ENCODE data around the gene DIPK1A.

DIPK1A gene

DNA sequence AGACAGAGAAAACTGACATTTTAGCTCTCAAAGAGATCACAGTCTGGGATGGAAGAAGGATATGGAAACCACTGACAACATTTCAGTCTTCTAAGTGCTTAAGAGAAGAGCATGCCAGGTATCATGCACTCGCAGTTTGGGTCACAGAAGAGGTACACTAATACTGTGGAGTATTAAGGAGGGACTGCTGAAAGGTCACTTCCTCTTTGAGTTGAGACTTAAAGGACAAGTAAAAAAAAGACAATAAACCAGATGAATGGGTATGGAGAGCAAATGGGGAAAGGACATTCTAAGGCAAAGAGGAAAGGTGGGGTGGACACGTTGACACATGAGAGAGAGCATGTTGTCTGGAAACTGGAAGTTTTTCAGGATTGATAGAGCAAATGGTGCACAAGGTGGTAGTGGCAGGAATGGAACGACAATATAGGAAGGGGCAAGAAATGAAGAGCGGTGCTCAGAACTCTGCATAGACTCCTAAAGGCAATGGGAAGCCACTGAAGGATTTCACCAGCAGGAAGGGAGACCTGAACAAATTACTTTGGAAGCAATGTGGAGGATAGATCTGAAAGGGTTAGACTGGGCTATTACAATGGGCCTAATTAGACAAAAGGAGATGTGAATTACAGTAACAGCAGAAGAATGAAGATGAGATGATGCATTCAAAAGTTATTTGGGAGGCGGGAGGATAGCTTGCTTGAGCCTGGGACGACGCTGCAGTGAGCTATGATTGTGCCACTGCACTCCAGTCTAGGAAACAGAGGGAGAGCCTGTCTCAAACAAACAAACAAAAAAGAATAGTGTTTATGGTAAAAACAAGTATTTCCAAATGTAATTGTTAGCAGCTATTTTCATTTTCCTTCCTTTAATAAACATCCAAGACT, 11.1 kb downstream of the DIPK1A start:
- DNase-seq, result no peak

DNA sequence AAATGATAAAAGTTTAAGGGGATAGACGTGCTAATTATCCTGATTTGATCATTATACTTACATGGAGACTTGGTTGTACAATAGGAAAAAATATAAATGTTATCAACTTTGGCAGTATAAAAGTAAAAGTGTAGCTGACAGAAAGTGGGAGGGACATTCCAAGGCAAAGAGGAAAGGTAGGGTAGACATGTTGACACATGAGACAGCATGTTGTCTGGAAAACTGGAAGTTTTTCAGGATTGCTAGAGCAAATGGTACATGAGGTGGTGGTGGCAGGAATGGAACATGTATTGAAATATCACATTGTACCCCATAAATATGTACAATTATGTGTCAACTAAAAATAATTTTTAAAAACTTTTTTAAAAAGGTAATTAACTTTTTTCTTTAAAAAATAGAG, 13.2 kb downstream of the DIPK1A start:
- DNase-seq, result no peak

DNA sequence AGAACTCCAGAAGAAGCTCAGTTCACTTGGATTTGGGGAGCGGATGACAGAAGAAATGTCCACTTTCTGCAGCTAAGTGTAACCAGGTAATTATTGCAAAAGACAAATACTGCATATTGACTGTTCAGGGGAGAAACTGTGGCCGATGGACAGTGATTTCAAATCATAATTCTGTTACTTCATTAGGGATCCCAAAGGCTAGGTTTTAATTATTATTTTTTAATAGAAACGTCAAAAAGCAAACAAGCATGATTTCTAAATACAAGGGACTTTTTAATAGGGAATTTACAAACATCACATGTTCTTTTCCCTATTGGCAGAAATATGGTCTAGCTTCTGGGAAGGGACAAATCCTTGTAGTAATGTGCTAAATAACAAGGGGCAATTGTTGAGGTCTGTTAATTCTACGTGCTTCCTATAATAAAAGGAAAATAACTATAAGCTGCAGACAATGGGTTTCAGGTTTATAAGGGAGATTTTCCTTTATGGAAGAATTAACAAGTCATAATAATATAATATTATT, 15.5 kb downstream of the DIPK1A start:
- no peak for DNase-seq

DNA sequence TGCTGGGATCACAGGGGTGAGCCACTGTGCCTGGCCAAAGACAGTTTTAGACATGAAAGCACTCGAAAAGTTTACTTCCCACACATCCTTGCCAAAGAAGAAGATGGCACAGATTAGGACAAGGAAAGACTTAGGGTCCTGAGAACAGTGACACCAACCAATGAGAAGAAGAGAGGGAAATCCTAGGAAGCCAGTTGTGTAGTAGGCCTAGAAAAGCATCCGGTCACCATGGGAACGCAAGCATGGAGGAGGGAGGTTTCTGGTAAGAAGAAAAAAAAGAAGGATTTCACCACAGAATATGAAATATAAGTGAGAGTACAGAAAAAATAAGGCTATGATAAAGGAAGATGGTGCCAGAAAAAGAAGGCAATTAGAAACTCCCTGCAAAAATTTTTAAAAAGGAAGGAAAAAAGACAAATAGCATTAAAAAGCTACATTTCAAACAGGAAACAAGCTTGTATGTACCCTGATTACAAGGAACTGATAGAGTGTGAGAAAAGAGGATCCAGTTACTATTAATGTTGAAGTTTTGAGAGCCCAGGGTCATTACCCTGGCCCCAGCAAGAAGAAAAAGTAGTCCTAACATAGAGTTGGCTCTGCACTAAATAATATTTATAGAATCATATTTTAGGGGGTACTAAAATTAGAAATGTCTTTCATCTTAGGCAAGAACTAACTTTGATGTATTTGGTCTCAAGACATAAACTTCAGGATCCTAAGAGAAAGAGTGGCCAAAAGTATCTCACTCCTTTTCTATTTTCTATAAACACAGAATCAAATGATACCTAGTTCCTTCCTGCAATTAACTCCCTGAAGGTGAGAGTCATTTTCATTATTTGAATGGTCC, 16.1 kb downstream of the DIPK1A start:
- no peak for DNase-seq

DNA sequence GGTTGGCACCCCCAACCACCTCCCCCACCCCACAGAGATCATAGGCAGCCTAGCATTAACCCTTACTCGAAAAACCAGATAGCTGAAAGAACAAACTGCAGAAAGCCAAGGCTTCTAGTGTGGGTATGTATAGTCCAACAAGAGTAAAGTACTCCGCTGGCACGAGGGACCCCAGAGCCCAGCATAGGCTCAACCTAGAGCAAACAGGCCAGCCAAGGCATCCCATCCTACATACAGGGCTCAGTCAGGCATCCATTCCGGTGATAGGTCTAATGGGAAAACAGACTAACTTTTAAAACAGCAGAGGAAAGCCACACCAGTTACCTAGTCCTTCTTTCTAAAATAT, 17.8 kb downstream of the DIPK1A start:
- DNase-seq, result no peak

DNA sequence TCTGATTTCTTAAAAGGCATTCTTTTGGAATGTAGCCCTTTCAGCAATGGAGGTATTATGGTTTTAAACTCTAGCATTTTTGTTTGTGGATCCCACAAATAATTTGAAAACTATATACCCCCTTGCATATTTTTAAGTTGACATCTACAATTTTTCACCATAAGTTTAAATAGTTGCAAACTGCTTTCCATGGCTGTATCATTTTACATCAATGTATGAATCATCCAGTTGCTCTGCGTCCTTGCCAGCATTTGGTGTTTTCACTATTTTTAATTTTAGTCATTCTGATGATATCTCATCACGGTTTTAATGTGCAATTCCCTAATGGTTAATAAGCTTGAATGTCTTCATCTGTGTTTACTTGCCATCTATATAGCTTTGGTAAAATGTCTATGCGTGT, 20.7 kb downstream of the DIPK1A start:
- no peak for DNase-seq

DNA sequence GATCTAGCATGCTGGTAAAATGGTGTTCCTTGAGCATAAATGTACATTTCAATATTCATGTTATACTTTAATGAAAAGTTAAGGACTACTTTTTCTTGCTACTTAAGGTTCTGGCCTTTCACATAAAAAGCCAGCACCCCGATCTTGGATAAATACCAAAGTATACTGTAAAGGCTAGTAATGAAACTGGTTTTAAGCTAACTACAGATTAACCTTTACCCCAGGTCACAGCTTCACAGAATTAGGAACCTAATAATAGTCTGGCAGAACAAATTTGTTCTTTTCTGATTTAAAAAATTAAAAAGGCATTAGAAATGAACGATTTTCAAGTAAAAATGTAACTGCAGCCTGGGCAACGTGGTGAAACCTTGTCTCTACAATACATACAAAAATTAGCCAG, 23.5 kb downstream of the DIPK1A start:
- DNase-seq, result no peak

DNA sequence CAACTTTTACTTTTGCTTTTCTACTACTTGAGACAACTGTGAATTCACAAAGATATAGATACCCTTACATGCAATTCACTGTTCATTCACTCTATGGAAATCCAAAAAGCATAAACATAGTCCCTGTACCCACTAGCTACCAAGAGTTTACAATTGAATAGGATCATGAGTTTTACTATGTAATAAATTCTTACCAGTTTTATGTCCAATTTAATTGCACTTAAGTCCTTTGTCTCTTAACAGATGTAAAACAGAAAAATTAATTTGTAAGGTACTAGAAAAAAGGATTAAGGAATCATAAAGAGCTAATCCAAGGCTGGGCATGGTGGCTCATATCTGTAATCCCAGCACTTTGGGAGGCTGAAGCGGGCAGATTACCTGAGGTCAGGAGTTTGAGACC, 24.4 kb downstream of the DIPK1A start:
- DNase-seq, result no peak

DNA sequence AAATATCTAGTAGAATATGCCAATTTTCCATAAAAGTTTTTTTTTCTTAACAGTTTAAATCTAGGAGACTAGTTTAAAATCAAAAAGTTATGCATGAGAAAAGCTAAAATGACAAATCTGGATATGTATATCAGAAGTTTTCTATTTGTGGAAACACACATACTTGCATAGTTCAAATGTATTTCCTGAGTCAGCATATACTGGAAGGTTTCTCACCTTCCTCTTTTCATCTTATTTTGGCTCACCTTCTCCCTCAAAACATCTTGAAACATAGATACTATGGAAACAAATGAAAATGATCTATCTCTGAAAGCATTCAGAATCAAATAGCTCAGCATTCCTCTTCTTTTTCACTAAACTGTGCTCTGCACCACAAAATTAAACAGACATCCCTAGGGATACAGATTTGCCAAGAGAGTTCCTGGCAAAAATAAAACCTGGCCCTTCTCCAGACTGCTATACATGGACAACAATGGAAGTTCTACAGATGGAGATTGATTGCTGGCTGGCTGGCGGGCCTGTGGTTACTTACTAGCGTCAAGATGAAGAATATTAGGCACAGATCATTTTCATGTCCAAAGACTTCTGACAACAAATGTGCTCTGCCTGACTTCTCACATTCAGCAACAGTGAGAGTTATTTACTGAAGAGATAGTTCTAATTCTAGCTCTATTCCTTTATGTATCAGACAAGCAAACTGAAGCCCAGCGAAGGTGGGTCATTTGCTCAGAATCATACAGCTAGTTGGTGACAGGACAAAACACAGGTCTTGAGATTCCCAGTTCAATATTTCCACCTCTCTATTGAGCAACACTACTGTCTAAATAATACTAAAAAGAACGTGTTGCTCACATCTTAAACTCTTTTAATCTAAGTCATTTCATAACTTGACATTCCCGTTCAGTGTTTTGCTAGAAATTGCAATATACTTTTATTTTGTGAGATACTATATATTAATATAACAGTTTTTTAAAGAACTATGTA, 26.6 kb downstream of the DIPK1A start:
- no peak for DNase-seq

DNA sequence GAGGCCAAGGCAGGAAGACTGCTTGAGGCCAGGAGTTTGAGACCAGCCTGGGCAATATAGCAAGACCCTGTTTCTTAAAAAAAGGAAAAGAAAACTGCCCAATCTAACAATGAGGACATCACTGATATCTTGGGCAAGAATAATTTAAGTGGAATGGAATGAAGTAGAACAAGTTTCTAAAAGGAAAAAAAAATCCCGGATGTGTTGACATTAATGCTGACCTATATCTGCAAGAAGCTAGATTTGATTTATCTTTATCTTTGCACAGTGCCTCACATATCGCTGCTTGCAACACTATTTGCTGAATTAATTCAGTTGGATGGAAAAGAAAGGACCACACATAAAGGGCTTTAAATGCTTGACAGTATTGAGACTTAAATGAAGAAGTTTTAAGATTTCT, 27.8 kb downstream of the DIPK1A start:
- DNase-seq, result no peak

DNA sequence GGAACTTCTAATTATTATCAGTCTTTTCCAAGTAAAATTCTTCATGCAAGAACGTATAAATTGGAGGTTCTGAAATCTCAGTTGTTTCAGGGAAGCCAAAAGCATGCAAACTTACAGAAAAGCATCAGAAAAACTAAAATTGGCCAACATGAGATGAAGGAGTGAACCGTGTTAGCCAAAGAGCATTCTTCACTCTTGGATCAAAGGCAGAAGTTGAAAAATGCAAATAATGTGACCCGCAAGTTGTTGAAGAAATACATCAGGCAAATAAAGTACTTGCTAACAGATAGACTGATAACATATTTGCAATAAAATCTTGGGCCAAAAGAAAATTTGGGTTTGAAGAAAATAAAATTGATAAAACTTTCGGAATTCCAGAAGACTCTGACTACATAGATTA, 29.6 kb downstream of the DIPK1A start:
- no peak for DNase-seq

DNA sequence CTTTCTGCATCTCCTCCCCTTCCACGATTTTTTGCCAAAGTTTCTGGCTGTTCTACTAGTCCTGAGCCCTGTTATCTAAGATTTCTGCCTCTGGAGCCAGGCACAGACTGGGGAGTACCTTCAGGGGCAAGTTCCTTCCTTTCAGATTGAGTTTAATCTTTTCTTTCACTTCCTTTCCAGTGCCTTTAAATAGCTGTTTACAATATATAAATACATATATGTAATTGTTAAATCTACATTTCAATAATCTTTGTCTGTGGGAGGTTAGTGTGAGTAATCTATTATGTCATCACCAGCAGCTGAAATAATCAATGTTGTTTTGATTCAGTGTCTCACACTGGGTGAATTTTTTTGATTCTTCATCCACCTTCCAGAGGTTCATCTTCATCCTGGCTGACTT, 31.8 kb downstream of the DIPK1A start:
- DNase-seq, result no peak

DNA sequence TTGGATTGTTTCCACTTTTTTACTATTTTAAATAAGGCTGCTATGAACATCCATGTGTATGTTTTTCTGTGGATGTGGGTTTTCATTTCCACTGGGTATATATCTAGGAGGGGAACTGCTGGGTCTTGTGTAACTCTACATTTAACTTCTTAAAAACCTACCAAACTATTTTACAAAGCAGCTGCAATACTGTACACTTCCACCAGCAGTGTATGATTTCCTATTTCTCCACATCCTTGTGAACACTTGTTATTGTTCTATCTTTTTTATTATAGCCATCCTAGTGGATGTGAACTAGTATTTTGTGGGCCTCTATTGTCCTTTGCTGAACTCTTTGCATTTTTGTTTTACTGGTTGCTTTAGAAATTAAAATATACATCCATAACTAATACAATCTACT, 33.4 kb downstream of the DIPK1A start:
- DNase-seq, result no peak

DNA sequence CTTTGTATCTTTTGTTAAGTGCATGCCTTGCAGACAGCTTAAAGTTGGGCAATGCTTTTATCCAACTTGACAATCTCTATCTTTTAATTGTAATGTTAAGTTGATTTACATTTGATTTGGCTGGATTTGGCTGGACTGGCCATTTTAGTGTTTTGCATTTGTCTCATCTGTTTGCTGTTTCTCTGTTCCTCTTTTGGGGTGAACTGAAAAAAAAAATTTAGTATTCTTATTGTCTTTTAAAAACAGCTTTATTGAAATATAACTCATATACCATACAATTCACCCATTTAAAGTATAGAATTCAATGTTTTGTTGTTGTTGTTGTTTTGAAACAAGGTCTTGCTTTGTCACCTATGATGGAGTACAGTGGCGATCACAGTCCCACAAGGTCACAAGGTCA, 34.4 kb downstream of the DIPK1A start:
- DNase-seq, result no peak

DNA sequence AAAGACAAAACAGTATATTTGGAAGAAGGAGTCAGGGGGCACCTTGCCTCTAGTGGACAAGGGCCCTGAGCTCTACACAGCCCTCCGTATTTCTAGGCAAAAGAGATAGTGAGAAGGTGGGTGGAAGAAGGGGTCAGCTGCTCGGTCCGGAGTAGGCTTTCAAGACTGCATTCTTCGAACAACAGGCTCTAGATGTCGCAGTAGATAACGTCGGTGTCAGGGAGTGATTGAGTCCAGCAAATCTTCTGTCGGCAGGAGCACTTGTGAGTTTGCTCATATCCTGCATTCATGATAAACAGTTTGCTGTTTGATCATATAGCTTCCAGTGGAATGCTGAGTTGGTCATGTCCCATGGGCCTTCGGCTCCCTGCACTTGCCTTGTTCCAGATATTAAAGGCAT, 36.8 kb downstream of the DIPK1A start:
- no peak for DNase-seq

DNA sequence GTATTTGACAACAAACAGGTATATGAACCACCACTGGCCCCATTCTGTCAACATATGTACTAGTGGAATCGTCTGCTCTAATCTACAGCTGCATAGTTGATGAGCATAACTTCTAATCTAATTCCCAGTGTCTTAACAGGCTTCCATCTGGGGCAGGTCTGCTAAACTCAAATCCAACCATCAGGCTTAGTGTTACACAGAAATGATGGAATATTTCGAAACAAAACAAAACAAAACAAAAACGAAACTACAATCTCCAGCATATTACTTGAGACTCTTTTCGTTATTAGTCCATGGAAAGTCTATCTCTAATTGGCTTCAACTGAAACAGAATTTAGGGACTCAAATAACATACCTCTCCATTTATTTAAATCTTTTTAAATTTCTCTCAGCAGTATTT, 37.6 kb downstream of the DIPK1A start:
- no peak for DNase-seq

DNA sequence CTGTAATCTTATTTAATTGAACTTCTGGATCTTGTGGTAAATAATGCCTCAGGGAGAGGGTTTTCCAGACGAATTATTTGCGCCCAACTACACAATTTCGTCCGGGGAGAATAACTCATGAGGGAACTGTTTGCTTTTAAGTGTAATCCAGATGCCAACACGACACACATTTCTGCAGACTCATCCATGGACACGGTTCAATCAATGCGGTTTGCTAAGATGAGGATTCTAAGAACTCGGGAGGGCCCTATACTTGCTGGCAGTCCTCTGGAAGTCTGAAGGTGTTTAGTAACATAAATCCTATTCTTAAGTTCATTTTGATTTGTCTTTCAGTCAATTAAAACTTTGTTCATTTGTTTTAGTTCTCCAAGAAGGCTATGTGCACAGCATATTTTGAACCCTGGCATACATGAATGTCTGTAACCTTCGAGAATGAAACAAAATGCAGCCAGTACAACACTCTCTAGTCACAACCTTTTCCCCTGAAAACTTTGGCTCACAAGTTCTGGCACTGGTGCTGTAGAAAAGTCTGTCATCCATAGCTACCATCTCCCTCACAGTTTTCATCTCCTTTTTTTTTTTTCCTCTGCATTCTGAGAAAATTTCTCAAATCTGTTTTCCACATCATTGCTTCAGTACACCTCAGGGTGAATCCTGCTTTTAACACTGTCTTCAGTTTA, 38.8 kb downstream of the DIPK1A start:
- DNase-seq, result no peak

DNA sequence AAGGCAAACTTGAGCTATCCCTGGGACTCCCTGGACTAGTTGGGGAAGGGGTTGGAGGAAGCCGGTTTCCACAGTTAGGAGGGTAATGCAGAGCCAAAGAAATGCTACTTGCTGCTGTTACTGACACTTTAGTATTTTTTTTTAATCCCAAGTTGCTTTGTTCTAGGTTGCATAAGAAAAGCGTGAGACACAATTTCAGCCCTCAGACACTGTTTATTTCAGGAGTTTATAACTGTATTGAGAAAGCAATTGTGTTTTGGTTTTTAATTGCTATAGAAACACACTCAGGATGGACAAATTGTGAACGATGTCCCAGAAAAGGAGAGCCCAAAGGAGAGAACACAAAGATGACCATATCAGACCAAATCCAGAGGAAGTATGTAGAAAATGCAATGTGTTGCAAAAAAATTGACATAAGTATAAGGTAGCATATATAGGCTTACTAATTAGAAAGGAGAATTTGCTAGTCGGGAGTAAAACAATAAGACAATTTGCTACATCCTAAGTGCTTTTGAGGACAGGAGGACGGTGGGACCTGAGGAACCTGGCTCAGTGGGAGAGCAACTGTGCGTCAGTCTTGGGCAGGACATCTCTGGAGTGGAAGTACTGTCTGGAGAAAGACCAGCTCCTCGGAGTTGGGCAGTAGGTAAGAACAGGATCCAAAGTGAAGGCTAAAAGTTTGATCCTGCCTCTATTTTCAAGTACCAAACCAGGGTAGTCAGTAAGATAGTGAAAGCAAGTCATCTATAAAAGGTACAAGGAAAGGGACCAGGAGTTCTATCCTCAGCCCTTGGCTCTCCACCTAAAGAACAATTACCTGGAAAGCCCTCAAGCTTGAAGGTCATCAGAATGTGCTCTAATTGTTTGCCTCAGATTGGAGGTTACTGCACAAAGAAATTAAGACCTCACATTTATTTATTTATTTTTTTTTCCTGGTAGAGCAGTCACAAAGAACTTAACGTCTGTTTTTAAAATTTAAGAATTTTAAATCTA, 39.9 kb downstream of the DIPK1A start:
- no peak for DNase-seq

DNA sequence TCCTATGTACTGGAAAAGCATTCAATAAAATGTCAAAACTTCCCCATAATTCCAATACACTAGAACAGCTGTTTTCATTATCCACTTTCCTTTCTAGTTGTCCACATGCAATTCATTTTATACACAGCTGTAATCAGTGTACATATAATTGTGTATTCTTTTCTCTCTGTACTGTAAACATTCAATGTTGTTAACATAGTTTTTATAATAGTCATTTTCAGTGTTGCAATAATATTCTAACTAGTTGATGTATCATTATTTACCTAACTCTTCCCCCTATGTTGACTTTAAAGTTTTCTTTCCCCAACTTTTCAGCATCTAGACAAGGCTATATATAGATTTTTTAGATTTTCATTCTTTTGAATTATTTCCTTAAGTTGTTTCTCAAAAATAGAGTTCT, 44.4 kb downstream of the DIPK1A start:
- DNase-seq, result no peak

DNA sequence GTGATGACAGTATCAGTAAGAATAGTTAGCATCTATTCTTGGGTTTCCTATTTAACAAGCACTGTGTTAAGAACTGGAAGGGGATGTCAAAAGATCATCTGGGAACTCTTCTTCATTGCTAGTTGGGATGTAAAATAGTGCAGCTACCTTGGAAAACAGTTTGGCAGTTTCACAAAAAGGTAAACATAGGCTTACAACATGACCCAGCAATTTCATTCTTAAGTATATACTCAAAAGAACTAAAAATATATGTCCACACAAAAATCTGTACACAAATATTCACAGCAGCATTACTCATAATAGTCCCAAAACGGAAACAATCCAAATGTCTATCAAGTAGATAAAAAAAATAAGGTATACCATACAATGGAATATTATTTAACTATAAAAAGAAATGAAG, 45.7 kb downstream of the DIPK1A start:
- no peak for DNase-seq
